Heart left ventricle (tissue), 13 donors: ENCODE results near the gene CAMTA1.

Experiments used
- POLR2A ChIP-seq, 2 donors: fragments of 450-650 bp; IDR thresholded peaks; one replicate each; pipeline ENCODE4 v1.6.1; 2017; ENCODE audit warnings: antibody characterized with exemption in 2 of 2, mild to moderate bottlenecking in 2 of 2, moderate library complexity in 2 of 2
- TF ChIP-seq, protein P1 (sequence below), 12 donors: fragments of 200-600 bp; sonication (generic) in 4 of 12; IDR thresholded peaks; one replicate each; pipeline versions ENCODE4 v1.5.0 to v1.8.0; 2018 to 2022; ENCODE audit warnings: antibody characterized with exemption in 12 of 12, mild to moderate bottlenecking in 5 of 12
- donor health status: ischemic (EF 13 %, LVEDD 7.1; RV severe dilation, severe dysfunction).
- donor health status: DM: no; HTN: yes; CAD: no.
- donor health status: DM: no; HTN: no; CAD: no.
- donor health status: ischemic (EF 25% LVEDD 6.9; RV normal size, moderate dysfunction).
- donor health status: ischemic (EF 25% LVEDD 5.7; RV mildly dilated, moderate dysfunction).
- donor health status: ischemic (EF 35%, LVEDD 5.7; RV mildly dilated, moderate dysfunction).
- donor health status: nonischemic (EF 11% LVEDD 7.7; RV severe dilation, severe dysfunction).
- donor health status: DM: yes; HTN: yes; CAD: no.
- donor health status: PGD.
- donor health status: ischemic (EF 29% LVEDD 5.4; RV normal size, mild dysfunction).
- donor health status: nonischemic (EF 23%, LVEDD 6.1; RV moderate dilation, normal function).

GRCh38 chr1:6957341-6957740 lies 172.1 kb downstream of the CAMTA1 start:
- TF ChIP-seq, protein P1, sequence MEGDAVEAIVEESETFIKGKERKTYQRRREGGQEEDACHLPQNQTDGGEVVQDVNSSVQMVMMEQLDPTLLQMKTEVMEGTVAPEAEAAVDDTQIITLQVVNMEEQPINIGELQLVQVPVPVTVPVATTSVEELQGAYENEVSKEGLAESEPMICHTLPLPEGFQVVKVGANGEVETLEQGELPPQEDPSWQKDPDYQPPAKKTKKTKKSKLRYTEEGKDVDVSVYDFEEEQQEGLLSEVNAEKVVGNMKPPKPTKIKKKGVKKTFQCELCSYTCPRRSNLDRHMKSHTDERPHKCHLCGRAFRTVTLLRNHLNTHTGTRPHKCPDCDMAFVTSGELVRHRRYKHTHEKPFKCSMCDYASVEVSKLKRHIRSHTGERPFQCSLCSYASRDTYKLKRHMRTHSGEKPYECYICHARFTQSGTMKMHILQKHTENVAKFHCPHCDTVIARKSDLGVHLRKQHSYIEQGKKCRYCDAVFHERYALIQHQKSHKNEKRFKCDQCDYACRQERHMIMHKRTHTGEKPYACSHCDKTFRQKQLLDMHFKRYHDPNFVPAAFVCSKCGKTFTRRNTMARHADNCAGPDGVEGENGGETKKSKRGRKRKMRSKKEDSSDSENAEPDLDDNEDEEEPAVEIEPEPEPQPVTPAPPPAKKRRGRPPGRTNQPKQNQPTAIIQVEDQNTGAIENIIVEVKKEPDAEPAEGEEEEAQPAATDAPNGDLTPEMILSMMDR (IDR thresholded peaks at IDR 0.05), result no peak
- no peak for TF ChIP-seq POLR2A (IDR thresholded peaks at IDR 0.05)
